NCI-H146 treated with DMSO at 0.1 percent for 48 hours (cell line): ENCODE data around the gene ATP2A3.

Experiments used
- DNase-seq: peaks from one replicate; lab custom pipeline; 2025; ENCODE audit not compliant: unreplicated experiment; lab: John Stamatoyannopoulos, UW

ATP2A3 gene

DNA sequence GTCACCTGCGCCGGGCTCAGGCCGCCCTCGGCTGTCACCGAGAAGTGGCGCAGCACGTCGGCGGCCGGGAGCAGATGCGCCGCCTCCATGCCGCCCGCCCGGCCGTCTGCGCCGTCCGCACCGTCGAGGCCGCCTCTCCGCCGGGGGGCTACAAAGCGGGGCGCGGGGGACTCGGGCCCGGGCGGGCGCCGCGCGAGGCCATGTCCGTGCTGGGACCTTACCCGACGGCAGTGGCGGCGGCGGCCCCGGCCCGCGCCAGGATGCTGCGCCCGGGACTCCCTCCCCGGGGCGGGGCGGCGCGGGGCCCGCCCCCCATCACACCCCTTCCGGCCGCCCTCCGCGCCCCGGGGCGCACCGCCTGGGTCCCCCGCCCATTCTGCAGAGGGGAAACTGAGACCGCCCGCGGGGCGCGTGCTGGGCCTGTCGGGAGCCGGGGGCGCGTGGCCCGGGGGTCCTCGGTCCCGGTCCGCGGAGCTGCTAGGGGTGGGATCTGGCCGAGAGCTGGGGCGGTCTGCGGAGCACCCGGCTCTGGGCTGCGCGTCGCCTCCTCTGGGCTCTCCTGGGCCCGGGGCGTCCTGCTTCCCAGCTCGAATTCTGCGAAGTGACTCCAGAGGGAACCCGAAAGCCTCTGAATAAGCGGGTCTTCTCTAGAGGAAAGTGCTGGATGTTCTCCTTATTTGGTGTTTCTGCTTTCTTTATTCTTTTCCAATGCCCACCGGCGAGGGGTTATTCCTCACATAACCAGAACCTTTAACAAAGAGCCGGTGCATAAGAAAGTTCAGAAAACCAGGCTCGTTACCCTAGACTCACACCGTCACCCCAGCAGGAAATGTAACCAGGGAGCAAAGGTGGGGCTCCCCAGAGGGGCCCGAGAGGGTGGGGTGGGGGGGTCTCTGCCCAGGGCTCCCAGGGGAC, at the start of gene ATP2A3:
Gene ATP2A3, minus strand, starts transcription at position 235 of the 915 bp plus-strand sequence. Its CDS starts 146 bp downstream, at position 89.
- peak; percentile 39 for DNase-seq

DNA sequence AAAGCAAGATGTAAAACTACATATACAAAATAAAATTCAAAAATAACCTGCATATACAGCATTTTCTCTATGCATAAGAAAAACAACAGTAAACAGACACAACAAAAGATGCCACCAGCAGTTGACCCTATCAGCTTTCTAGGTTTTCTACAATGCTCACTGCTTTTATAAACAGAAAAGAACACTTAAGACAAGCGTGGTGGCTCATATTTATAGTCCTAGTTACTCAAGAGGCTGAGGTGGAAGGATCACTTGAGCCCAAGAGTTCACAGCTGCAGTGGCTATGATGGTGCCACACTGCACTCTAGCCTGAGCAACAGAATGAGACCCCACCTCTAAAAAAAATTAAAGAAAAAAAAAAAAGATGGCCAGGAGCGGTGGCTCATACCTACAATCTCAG, 46.5 kb upstream of the ATP2A3 start:
- no peak for DNase-seq

DNA sequence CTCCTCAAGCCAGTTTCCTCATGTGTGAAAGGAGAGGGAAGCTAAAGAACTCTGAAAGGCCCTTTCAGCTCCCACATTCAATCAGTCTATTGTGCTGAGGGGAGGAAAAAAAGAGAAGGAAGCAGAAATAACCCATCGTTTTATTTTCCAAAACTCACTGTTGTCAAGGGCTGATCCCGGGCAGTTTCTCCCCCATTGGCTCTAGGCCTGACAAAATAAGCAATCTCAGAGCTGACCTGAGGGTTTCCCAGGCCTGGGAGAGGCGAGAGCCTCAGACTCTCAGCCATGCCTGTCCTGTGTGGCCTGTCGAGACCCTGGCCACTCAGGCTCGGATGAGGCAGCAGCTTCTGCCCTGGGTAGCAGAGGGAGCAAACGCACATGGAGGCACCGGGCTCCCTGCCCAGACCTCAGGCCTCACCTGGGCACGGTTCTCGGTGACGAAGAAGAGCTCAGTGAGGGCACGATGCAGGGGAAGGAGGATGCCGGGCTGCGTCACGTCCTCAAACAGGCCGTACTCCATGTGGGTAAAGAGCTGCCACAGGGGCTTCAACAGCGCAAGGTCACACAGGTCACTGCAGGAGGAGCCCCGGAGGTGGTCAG, 45.0 kb upstream of the ATP2A3 start:
- no peak for DNase-seq

DNA sequence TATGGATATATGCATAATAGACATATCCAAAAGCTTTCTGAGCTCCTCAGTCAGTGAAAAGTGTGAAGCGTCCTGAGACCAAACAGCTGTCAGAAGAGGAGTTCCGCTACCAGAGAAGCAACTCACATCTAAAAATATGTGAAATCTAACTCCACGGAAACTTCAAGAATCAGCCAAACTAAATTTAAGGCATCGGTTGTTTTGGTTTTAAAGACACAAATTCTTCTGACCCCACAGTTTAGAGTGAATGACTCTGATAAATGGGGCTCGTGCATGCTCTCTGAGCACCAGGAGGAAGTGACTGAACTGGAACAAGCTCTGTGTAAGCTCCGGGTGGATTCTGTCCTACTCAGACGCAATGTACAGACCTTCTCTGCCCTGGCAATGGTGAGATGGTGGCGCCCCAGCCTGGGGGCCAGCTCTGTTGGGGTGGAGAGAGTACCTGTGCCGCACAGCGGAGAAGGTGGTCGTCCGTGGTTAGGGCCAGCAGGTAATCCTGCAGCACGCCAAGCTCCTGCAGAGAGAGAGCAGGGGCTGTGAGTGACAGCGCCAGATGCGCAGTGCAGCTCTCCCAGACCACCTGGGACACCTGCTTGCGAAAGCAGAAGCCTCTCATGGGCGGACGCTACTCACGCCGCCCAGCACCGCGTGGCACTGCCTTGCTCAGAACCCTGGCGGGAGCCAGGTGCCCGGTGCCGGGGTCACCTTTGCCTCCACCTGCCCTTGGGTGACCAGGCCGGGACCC, 44.4 kb upstream of the ATP2A3 start:
- DNase-seq: no peak

DNA sequence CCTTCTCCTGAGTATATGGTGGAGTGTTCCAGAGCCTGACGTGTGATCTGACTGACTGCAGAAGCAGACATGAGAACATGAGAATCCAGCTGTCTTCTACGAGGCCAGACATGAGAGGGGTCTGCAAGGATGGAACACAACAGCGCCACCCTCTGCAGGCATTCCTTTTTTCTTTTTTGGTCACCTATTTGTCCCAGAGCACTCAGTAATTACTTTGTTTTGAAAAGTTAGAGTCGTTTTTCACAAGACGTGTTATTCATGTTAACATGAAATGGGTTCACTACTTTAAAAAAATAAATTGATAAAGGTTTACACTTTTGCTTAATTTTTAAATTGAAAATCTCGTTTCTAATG, 43.8 kb upstream of the ATP2A3 start:
- DNase-seq: no peak

DNA sequence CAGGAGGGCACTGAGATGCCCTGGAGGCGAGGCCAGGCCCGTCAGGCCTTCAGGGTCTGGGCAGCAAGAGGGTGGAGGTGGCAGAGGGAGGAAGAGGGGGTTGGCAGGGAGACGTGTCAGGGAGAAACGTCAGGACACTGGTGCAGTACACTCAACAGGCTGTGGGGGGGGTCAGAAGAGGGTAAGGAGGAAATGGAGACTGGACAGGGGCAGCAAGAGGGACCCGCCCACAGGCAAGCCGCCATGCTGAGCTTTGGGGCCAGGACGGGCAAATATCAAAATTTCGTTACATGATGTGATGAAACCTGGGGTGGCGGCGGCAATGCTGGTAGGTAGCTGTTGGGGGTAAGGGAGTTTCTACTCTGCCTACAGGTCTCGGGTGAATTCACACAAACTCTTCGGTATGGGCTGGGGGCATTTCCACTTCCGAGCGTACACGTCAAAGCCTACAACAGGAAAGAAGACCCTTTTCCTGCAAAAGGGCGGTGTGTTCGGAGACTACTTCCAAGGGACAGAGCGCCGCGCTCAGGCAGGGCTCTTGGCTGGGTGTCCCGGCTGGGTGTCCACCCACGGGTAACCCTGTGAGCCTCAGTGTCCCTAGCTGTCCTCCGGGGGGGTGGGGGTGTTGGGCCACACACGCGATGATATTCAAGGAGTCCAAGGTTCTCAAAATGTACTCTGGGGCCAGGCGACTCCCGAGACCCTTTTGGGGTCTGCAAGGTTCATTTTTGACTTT, 43.3 kb upstream of the ATP2A3 start:
- DNase-seq: no peak

DNA sequence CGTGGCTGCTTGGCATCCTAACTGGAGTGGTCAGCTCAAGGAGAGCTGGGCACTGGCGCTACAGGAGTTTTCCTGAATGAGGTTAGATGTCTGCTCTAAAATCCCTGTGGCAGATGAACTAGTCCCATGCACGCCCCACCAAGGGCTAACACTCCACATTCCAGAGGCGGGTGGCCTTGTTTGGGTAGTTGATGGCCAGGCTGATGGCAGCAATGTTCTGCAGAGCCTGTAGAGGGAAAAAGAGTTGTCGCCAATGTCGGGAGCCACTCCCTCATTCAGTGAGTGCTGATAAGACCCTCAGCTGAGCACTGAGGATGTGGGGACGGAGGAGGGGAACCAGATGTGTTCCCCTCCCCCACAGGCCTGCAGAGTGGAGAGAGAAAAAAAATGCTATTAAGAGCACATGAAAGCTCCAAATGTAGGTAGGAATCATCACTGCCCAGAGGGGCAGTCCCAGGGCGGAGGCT, 42.5 kb upstream of the ATP2A3 start:
- DNase-seq: no peak

DNA sequence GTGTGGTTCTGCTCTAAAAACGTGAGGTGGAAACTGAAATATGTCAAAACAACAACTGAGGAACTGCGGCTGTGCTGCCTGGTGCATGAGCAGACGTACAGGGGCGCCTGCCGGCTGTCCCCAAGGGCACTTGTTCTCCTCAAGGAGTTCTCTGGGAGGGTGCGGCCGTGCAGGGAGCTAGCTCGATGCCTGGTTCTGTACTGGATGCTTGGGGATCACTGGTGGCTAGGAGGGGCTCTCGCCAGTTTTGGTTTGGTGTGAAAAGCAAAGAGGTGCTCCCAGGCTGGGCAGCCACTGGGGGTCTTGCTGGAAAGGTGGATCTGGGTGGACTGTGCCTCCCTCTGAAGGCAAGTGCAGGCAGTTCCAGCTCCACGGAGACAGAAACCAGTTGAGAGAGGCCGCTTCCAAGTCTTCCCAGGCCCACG, 41.9 kb upstream of the ATP2A3 start:
- no peak for DNase-seq

DNA sequence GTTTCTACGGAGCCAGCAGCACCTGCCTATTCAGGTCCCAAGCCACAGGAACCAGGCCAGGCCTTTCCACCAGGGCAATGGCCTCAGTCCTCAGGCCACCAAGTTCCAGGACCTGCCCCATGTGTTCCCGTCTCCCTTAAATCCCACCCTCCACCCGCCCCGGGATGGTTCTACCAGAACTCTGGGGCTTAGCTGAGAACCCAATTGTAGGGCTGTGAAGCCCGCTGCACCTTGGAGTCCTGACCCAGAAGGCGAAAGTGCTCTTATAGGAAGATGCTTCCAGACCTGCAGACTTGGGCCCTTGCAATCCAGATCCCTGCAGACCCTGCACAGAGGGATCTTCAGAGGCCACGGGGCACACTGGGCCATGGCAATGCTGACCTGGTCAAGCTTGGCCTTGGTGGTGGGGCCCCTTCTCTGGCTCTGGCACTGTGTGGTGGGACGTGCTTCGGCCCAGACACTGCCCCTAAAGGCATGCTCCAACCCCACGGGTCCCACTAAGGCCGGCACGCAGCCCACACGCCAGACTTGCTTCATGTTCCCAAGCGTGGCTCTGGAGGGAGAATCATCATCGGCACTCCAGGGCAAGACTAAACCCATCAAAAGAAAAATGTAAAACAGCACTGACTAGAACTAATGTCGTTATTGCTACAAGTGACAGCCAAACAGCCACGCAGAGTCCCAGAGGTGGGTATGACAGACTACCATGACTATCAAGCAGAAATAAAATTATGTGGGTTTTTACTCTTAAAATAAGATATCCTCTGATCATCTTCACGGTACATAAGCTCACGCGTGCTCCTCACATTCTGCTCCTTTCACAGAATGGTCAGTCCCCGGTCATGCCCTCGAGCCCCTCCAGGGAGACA, 41.3 kb upstream of the ATP2A3 start:
- DNase-seq: no peak

DNA sequence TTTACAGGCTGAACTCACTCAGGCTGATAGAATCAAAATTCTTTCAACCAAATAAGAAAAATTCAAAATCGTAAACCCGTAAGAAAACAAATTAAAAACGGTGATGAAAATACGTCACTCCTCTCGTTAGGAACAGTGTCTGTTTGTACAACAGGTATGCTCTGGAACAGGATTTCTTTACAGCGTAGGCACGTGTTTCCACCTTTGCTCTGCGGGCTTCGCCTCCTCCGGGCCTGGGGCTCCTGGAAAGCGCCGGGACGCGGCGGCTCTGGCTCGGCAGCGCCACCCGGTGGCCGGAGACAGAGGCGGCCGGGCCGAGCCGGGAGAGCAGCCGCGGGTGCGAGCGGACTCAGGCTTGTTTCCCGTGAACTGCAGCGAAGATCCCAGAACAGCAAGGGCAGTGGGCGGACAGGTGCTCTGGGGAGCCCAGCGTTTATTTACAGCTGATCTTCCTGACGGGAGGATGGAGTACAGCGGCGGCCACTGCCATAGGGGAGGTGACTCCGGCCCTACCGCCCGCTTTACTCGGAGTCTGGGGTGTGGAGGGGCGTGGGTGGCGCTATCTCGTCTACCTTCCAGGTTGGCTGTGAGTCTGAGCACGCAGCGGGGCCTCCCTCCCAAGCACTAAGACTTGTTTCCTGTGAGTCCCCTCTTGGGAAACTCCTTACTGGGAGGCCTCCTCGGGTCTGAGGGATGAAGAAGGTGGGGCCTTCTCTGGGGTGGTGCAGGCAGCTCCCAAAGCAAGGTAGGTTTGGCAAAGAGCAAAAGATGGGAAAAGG, 40.5 kb upstream of the ATP2A3 start:
- no peak for DNase-seq

DNA sequence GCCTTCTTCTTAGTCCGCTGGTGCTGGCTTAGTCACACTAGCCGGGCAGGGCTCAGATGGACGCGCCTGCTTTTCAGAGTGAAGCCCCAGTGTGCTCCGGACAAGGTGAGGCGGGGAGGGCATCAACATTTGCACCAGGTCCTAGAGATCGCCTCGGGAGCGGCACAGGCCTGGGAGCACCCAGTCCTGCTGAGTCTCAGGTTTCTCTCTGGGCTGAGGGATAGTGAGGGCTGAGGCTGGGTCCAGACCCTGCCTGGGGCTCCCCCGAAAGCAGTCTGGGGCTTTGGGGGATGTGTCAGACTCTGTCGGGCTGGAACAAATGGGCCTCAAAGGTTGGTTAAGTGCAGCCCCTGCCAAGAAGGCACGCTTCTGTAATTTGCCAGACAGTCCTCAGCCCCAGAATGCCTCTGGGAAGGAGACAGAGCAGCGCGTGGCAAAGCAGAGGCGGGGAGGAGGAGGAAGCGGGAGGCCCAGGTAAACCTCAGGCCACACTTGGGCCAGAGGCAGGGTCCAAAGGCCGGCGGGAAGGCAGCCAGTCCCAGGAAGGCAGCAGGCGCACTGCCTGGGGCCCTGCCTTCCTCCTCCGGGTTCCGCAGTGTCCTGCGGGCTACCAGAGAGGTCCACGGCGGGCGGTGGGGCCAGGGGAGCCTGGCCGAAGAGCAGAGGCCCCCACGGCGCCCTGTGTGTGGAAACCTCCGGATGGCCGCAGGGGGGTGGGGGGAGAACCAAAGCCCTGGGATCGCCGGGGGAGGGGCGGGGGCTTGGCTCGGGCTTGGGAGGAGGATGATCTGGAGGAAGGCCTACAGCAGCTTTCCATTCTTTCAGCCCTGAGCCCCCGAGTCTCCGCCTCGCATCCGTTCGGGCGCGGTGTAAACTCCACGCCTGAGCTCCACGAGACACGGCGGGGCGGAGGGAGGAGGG, 39.5 kb upstream of the ATP2A3 start:
- no peak for DNase-seq

DNA sequence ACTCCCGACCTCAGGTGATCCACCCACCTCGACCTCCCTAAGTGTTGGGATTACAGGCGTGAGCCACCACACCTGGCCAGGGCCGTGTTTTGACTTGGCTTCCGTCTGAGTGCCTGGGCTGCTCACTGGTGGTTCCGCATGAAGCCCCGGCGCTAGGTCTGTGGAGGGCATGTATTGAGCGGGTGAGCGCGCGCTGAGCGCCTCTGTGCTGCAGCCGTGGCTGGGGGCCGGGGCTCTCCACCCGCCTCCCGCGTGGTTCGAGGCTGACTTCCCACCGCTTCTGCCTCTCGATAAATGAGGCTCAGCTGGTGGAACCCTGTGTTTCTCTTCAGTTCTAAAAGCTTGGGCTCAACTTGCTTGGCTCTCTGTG, 38.9 kb upstream of the ATP2A3 start:
- no peak for DNase-seq

DNA sequence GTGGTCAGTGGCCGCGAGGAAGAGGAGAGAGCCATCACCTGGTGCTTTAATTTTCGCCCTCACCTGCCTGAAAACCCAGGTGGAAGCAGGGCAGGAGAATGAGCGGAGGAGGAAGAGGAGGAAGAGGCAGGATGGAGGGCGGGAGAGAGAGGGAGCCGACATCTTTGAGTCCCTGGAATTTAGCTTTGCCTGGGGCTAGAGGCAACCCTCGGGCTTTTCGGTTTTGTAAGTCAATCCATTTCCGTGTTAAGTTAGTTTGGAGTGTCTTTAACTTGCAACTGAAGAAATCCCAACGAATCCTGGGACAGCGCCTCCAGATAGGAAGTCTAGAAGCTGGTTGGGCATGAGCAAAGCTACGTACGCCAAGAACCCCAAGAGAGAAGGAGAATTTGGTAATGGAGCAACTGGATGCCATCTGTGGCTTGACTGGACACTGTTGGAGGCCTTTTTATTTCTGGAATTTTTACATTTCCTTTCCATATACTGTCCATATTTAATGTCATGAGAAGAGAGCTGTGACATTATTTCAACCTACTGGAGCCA, 36.9 kb upstream of the ATP2A3 start:
- no peak for DNase-seq

DNA sequence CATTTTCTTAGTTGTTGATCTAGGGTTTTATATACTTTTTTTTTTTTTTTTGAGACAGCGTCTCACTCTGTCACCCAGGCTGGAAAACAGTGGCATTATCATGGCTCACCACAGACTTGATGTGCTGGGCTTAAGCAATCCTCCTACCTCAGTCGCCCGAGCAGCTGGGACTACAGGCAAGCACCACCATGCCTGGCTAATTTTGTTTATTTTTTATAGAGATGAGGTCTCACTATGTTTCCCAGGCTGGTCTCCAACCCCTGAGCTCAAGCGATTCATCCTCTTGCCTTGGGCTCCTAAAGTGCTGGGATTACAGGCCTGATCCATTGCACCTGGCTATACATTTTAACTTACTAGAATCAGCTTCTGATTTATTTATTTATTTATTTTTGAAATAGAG, 34.2 kb upstream of the ATP2A3 start:
- no peak for DNase-seq

DNA sequence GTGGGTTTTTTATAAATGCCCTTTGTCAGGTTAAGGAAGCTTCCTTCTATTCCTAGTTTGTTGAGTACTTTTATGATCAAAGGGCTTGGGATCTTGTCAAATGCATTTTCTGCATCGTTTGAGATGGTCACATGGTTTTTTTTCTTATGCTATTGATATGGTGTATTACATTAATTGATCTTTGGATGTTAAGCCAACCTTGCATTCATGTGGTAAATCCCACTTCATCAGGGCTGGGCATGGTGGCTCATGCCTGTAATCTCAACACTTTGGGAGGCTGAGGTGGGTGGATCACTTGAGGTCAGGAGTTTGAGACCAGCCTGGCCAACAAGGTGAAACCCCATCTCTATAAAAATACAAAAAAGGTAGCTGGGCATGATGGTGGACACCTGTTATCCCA, 30.8 kb upstream of the ATP2A3 start:
- no peak for DNase-seq

DNA sequence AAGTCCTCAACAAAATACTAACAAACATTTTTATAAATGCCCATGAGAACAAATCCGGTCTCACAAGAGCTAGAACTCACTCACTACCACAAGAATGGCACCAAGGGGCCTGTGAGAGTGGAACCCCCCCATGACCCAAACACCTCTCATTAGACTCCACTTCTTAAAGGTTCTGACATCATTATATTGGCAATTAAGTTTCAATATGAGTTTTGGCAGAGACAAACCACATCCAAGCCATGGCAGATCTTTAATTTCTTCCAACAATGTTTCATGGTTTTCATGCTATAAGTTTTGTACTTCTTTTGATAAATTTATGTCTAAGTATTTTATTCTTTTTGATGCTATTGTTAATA, 30.0 kb upstream of the ATP2A3 start:
- no peak for DNase-seq

DNA sequence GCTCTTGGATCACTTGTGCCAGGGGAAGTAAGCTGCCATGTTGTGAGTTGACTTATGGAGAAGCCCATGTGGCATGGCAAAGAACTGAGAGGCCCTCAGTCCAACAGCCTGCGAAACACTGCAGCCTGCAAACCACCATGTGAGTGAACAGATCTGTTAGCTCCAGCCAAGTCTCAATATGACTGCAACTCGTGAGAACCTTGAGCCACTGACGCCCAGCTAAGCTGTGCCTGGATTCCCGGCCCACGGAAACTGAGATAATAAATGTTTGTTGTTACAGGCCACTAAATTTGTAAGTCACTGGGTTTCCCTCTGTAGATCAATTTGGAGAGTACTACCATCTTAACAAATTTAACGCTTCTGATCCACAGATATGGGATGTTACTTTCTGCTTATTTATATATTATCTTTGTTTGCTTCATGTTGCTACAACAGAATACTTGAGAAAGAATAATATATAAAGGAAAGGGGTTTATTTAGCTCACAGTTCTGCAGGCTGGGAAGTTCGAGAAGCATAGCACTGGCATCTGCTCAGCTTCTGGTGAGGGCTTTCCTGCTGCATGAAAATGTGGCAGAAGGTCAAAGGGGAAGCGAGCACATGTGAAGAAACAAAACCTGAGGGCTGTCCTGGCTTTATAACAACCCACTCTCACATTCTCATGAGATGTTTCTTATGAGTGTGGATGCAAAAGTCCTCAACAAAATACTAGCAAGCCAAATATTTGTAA, 29.4 kb upstream of the ATP2A3 start:
- no peak for DNase-seq

DNA sequence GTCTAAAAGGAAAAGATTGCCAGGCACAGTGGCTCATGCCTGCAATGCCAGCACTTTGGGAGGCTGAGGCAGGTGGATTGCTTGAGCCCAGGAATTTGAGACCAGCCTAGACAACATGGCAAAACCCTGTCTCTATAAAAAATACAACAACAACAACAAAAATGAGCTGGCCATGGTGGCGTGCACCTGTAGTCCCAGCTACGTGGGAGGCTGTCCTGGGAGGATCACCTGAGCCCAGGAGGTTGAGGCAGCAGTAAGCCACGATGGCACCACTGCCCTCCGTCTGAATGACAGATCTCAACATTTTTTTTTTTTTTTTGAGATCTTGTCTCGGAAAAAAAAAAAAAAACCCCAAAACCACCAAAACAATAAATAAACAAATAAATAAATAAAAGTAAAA, 28.1 kb upstream of the ATP2A3 start:
- no peak for DNase-seq
